GM21447 (cell line): ENCODE measurements around the gene SBF1.
"Not testable (repeated sequence)": the region's sequence is repeated elsewhere in the genome, so short reads cannot be mapped to it uniquely, and the experiment has no call there.

Source experiments
- ATAC-seq: cut with Tn5 transposase; IDR thresholded peaks from one replicate; pipeline ENCODE4 v1.9.1; 2021; ENCODE audit not compliant: unreplicated experiment

SBF1 gene

DNA sequence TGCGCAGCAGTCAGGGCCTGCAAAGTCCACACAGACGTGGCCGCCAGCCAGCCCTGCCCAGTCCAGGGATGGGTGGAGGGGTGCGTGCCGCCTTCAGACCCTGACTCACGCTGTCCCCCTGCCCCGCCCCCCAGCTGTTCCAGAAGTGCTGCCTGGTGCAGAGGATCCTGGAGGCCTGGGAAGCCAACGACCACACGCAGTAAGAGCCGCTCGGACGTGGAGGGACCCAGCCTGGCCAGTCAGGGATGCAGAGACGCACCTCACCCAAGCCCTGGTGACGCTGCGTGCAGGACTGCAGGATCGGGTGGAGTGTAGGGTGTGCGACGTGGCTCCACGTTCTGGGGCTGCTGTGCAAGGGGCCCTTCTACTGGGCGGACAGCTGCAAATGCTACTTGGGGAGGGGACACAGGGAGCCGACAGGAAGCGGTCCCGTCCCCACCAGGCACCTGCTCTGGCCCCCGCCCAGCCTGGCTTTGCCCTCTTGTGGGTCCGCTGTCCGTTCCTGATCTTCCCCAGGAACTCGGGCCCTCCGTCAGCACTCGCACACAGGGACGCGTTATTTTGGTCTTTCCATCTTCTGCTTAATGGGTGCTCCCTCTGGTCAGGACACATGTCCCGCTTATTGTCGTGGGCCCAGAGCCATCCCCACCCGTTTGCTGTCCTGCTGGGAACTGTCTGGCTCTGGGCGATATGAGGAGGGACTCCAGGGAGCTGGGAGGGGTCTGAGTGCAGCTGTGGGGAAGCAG, 42.5 kb downstream of the SBF1 start:
- ATAC-seq = no peak

DNA sequence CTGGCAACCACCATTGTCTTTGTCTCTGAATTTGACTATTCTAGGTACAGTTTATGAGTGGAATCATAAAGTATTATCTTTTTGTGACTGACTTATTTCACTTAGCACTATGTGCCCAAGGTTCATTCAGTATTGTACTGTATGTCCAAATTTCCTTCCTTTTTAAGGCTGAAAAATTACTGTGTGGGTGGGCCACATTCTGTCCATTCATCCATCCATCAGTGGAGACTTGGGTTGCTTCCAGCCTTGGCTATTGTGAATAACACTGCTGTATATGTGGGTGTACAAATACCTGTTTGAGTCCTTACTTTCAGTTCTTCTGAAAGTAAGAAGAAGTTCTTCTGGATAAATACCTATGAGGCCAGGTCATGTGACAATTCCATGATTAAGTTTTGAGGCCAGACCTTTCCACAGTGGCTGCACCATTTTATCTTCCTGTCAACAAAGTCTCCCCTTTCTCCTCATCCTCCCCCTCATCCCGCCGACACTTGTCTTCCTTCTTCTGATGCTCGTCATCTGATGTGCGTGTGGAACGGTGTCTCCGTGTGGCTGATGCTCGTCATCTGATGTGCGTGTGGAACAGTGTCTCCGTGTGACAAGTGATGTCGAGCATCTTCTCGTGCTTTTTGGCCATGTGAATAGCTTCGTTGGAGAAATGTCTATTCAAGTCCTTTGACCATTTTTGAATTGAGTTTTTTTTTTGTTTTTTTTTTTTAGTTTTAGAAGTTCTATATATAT, 49.5 kb downstream of the SBF1 start:
- no peak for ATAC-seq

DNA sequence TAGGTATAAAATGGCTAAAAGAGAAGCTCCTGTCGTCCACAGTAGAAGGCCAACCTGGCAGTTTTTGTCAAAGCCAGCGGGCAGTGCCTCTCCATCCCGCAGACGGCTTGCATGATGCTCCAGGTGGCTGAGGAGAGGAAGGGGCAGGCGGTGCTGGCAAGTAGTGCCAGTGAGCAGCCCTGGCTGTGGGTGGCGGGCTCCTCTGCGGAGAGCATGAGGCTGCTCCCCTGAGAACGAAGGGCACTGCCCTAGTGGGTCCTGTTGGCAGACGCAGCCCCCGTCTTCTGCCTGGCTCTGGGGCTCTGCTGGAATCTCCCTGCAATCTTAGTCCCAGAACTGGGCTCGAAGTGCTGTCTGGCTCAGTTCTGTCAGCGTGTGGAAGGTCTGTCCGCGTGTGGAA, 50.9 kb downstream of the SBF1 start:
- no peak for ATAC-seq

DNA sequence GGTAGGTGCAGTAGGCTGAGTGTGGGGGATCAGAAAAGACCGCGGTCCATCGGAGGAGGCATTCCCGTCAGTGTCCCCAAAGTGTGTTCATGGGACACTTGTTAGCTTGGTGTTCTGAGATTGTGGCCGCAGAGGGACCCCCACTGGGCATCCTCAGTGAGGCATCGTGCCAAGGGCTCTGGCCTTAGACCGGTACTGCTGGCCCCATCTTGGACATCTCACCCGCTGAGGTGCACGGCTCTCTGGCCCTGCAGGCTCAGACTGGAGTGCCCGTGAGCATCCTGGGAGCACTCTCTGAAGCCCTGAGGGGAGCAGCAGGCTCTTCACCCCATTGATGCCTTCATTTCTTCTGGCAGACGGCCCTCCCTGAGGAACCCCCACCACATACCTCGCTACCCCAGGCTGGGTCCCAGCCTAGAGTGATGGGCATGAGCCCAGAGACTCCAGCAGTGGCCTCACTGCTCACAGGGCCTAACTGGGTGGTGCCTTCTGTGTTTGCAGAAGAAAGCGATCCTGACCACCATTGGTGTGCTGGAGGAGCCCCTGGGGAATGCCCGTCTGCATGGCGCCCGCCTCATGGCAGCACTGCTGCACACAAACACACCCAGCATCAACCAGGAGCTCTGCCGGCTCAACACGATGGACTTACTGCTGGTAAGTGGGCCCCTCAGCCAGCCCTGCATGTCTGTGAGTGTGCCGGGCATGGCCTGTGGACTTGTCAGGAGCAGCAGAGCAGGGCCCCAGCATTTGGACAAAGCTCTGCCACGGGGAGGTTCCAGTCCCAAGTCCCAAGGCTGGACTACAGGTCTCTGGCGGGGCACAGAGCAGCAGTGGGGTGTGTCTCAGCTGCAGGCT, 51.6 kb downstream of the SBF1 start:
- no peak for ATAC-seq

DNA sequence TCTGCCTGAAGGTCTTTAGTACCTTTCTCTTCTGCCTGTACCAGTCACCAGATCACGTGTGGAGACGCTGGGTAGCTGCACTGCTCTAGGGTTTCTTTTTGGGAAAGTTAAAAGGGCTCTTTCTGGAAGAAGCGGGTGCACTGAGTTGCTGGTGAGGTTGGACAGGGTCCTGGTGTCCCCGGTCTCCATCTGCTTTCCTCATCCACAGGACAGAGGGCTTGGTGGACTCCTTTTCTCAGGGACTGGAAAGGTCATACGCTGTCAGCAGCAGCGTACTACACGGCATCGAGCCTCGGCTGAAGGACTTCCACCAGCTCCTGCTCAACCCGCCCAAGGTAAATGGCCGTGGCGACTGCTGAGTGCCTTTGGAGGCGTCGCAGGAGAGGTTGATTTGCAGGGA, 52.8 kb downstream of the SBF1 start:
- ATAC-seq = no peak

DNA sequence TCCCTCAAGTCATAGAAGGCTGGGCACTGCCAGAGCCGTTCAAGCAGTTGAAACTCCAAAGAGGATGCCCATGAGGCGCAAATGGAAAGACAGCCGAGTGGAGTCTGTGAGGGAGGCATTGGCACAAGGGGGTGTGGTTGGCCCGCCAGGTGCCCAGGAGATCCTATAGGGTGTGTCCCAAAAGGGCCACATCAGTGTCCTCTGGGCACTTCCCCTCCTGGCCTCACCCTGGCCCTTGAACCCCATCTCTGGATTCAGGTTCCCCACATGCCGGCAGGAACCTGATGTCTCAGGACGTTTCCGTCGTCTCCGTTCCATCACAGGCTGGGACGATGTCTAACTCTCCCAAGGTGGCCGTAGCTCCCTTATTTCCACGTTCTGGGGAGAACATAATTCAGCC, 54.3 kb downstream of the SBF1 start:
- no peak for ATAC-seq

DNA sequence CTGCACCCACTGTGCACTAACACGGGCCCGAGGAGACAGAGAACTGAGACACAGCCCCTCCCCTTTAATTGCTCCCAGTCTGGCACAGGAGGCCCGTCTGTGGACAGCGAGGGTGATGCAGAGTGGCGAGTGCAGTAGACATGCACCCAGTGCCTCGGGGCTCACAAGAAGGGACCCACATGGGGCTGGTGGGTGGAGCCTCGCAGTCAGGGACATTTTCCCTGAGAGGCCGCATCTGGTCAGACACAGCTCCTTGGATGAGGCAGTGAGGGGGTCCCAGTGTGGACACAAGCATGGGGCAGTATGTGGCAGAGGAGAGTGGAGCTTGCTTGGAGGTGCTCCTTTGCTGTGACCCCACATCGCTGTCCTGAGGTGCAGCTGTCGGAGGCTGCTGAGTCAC, 54.8 kb downstream of the SBF1 start:
- no peak for ATAC-seq

DNA sequence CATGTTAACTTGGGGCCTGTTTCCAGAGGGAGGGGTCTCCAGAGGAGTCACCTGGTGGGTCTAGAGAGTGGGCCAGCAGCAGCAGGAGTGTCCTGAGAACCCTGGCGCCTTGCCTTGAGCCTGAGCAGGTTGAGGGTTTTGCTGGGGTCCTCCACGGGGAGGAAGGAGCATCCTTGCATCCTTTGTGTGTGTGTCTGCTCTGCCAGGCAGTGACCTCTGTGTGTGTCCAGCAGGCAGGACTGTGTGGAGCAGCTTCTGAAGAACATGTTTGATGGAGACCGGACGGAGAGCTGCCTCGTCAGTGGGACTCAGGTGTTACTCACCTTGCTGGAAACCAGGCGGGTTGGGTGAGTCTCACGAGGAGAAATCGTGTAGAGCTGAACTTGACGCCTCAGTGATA, 55.7 kb downstream of the SBF1 start:
- no peak for ATAC-seq

DNA sequence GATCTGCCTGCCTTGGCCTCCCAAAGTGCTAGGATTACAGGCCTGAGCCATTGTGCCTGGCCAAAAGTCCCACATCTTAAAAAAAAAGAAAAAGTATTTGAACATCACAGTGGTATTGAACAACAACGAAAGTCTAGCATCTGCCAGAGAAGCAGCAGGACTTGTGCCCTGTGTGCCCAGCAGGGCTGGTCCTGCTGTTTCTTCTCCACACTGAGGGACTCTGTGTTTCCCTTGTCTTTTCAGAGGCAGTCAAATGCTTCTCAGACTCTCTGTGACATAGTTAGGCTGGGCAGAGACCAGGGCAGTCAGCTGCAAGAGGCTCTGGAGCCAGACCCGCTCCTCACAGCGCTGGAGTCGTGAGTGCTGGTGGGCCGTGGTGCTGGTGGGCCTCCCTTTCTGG, 56.2 kb downstream of the SBF1 start:
- ATAC-seq = no peak

DNA sequence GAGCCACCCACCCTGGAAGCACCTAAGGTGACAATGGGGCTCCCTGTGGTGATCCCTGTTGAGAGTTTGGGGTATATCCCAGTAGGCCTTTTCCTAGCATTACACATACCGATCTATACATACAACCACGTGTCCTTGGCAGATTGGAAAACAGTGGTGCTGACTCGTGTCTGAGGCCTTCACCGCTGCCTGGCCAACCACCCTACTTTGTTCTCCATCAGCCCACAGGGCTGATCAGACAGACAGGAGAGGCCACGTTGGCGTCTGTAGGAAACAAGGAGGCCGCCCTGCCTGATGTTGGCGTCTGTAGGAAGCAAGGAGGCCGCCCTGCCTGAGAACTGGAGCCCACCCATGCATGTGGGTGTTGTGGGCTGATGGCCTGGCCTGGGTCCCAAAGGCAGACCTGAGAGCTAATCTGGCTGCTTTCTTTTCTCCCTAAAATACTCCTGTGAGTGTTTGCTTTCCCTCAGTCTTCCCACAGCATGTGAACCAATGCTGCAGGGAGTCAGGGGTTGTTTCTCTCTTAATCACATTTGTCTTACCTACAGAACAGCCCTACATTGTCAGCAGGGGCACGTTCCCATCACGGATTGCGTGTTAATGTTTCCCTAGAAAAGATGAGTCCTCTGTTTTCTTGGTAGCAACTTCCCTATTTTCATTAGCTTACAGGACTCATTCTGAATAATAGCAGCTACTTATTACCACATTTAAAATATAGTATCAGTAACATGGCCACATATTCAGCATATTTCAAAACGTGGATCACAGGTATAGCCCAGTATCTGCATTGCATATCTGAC, 57.2 kb downstream of the SBF1 start:
- no peak for ATAC-seq

DNA sequence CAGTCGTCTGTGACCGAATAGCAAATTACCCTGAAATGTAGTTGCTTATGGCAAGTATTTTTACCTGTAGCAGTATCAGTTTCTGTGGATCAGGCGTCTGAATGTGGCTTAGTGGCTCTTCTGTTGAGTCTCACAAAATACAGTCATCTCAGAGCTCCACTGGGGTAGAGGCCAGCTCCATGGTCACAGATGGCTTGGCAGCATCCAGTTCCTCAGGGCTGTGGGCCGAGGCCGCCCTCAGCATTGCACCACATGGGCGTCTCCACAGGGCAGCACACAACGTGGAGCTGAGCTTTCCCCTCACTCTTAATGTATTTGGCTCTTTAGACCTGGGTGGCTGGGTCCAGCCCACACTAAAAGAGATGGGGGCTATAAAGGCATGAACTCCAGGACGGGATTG, 57.8 kb downstream of the SBF1 start:
- no peak for ATAC-seq

DNA sequence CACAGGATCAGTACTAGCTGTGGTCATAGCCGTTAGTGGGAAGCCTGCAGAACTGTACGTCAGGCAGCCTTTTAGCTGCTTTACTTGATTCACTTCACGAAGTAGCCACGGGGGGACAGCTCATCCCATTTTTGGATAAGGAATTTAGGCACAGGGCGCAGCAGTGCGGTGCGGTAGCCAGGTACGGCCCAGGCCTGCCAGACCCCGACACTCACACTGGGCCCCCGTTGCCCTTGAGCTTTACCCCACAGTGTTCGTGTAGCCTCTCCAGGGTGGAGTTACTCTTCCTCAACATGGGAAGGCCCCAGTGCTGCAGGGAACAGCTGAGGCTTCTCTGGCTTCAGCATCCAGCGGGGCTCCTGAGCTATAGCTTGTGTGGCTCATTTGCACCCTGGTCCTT, 59.4 kb downstream of the SBF1 start:
- ATAC-seq = no peak

DNA sequence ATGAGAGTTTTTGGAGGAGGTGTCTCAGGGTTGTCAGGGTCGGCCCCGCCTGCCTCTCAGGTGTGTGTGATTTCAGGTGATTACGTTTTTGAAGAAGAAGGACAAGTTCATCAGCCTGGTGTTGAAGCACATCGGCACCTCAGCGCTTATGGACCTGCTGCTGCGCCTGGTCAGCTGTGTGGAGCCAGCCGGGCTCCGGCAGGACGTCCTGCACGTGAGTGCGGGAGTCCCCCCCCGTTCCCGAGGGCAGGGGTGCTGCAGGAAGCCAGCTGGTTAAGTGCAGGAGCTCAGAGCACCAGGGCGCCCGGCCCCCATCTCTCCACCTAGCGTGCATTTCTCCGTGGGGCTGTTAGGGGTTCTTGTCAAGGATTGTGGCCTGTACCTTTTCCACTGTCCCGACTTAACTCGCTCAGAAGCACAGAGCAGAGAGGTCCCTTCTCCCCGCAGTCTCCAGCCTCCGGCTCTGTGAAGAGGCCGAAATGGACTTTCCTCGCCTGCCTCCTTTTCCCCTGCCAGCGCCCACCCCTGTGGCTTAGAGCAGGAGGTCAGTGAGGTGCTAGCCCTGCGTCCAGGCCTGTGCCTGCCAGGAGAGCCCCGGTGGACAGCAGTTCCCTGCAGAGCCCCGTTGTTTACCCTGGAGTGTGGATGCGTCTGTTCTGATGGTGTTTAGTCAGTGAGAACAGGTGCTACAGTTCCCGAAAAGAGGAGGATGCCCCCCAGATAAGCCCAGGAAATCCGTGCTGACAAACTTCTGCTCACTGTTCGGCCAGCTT, 60.2 kb downstream of the SBF1 start:
- no peak for ATAC-seq

DNA sequence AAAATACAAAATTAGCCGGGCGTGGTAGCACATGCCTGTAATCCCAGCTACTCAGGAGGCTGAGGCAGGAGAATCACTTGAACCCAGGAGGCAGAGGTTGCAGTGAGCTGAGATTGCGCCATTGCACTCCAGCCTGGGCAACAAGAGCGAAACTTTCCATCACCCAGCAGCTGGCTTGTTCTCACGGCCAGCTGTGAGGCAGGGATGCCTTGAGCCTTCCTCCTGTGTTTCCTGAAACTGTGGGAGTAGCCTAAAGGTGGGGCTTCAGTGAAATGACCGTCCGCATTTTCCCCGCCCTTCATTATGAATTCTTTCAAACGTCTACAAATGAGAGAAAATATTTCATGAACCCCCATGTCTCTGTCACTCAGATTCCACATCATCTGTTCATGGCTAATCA, 65.9 kb downstream of the SBF1 start:
- not testable (repeated sequence) for ATAC-seq

DNA sequence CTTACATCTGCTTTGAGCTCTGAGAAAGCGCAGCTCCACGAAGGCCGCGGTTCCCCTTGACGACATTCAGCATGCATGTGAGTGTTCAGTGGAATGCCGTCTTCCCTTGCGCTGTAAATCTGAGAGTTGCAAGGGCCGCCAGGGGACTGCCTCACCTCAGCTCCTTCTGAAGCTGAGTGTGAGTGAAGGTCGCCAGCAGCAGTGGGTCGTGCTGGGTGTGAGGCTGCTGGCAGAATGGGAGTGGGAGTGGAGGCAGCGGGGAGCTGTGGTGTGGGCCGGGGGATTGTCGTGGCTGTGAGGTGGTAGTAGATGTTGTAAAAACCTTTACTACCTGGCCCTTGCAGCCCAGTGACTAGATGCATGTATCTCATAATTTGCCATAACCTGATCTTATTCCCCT, 66.5 kb downstream of the SBF1 start:
- no peak for ATAC-seq

DNA sequence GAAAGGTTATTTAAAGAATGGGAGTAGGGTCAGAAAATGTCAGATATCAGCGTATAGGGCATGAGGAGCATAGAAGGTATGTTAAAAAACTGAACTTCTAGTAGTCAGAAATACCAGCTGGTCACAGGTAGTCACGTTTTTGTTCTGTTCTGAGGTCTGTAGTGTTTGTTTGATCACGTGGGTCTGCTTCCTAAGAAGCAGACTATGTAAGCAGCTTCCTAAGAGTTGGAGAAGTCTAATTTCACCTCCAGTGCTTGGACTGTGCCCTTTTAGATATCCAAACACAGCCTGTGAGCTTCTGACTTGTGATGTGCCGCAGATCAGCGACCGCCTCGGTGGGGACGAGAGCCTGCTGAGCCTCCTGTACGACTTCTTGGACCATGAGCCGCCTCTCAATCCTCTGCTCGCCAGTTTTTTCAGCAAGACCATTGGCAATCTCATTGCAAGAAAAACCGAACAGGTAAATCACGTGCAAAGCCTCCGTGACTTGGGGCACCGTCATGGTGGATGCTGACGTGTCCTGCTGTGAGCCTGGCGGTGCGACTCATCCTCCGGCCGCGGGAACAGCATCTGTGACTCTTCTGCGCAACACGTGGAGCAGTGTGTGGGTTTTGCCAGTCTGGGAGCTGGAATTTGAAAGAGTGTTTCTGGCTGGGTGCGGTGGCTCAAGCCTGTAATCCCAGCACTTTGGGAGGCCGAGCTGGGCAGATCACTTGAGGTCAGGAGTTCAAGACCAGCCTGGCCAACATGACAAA, 68.2 kb downstream of the SBF1 start:
- no peak for ATAC-seq

DNA sequence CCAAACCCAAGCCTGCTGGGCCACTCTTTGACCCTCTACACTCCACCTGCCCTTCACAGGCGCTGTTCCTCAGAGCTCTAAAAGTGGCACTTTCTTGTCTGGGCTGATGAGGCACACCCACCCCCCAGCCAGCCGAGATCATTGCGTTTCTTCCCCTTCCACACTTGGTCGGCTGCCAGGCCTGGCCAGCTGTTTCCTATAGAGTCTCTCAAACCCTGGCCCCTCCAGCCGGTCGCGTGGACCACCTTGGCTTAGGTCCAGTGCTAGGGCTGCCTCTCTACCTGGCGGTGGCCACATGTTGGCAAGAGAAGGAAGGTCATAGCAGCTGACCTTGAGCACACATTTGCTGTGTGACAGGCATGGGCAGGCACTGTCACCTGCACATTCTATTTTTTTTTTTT, 71.1 kb downstream of the SBF1 start:
- ATAC-seq = no peak

DNA sequence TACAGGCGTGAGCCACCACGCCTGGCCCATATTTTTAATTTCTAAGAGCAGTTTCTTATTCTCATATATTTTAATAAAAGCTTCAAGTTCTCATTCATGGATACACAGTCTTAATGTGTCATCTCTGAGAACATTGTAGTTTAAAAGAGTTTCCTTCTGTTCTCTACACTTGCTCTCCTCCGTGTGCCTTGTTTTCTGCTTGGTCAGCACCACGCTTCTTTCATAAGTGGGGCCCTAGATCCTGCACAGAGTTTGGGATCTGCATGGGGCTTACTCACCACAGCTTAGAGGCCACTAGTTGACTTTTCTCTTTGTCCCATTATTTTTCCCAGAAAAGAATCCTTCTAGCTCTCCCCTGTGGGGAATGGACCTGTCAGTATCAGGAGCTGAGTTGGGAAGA, 72.9 kb downstream of the SBF1 start:
- no peak for ATAC-seq

DNA sequence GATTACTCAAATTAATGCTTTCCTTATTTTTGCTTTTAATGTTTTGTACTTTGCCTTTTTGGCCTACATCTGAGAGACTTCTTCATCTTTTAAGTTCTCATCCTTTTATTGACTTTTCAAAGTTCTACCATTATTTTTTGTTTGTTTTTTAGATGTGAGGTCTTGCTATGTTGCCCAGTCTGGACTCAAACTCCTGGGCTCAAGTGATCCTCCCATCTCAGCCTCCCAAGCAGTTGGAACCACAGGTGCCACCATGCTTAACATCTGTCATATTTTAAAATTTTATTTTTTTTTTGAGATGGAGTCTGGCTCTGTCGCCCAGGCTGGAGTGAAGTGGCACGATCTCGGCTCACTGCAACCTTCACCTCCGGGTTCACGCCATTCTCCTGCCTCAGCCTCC, 73.9 kb downstream of the SBF1 start:
- no peak for ATAC-seq

DNA sequence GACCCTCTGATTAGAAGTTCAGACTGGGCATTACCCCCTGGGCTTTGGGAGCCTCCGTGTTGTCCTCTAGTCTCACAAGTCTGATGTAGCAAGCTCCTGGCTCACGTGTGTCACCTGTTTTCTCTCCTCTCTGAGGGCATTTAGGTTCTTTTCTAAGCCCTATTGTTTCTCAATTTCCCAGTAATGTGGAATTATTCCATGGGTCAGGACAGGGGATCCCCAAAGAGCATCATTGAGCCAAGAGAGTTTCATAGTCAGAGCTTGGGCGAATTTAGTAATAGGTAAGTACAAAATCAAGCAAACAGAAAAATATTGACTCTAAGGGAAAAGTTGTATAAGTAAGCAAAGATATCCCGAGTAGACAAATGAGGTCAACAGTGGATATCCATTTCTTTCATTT, 74.4 kb downstream of the SBF1 start:
- no peak for ATAC-seq
